GM12874 (cell line): ENCODE data around the gene ISLR2.

ENCODE experiments used
- CTCF ChIP-seq: IDR thresholded peaks from 2 replicates; pipeline ENCODE4 v1.5.1; 2011; ENCODE audit warnings: low read depth, mild to moderate bottlenecking, control low read depth, low read length, moderate library complexity; ENCODE audit not compliant: insufficient read depth

ISLR2 gene

GRCh38 chr15:74184582-74185091, 54.3 kb downstream of the ISLR2 start:
- TF ChIP-seq CTCF: no peak

- TF ChIP-seq CTCF: no peak
Measured at GRCh38 chr15:74185710-74186348, 55.4 kb downstream of the ISLR2 start.
